ENCODE data around the gene PKHD1. TPM values are rescaled to one million over a fixed set of nuclear protein-coding genes. Genes with fewer than 3 reads are reported as not detected.

Gene PKHD1
- total RNA-seq, 1 donor from 2014 or later = 0.16 TPM

DNA sequence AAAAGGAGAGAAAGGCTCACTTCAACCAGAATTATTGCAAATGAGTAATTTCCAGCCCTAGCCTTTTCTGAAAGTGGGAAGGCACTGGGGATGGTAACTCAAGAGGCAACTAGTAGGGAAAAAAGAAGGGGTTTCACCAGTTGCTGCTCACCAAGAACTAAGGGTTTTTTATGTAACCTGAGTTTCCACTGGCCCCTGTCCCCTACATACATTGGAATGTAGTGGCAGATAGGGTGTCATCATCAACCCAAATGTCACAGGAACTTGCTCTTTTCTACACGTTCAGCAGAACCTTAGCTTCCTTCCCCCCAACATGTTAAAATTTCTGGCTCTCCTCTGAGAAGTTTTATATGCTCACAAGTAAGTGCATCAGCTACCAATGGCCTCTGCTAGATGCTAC is 38.2 kb upstream of the PKHD1 start:
- TF ChIP-seq, protein P1, sequence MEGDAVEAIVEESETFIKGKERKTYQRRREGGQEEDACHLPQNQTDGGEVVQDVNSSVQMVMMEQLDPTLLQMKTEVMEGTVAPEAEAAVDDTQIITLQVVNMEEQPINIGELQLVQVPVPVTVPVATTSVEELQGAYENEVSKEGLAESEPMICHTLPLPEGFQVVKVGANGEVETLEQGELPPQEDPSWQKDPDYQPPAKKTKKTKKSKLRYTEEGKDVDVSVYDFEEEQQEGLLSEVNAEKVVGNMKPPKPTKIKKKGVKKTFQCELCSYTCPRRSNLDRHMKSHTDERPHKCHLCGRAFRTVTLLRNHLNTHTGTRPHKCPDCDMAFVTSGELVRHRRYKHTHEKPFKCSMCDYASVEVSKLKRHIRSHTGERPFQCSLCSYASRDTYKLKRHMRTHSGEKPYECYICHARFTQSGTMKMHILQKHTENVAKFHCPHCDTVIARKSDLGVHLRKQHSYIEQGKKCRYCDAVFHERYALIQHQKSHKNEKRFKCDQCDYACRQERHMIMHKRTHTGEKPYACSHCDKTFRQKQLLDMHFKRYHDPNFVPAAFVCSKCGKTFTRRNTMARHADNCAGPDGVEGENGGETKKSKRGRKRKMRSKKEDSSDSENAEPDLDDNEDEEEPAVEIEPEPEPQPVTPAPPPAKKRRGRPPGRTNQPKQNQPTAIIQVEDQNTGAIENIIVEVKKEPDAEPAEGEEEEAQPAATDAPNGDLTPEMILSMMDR (conservative IDR thresholded peaks at IDR 0.05) = no peak
- Mint-ChIP-seq H3K27ac (ENCODE audit: unreplicated experiment) (no peak overlapping the region), H3K4me1 (no peaks in the 10 kb centered on the region), H3K4me3 (no peak overlapping the region), H3K9me3 (peaks cover 3% of the 10 kb centered on the region), H3K27me3 (ENCODE audit: low read depth) (peaks cover 3% of the 10 kb centered on the region), H3K36me3 (ENCODE audit: low read depth) (no peaks in the 10 kb centered on the region)
- no peak for DNase-seq (ENCODE audit: low read depth, low spot score)

DNA sequence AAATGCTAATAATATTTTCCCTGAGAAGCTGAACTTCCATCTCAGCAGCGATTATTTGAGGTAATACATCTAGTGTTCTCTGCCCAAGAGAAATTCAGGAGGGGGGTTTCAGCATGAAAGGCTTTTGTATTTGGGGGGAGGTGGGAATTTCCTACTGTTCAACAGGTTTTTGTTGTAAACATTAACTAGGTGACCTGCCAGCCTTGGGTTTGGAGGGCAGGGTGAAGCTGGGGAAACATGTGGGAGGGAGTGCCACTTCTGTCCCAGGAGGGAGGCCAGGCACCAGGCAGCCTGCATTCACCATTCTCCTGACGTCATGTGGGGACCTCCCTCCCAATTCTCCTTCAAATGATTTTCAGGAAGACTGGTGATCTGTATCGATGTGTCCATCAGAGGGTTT is 37.7 kb upstream of the PKHD1 start:
- peaks cover 3% of the 10 kb centered on the region for H3K9me3 Mint-ChIP-seq
- H3K4me1 Mint-ChIP-seq = no peaks in the 10 kb centered on the region
- H3K4me3 Mint-ChIP-seq = no peak overlapping the region
- H3K27me3 Mint-ChIP-seq (ENCODE audit: low read depth) = peaks cover 3% of the 10 kb centered on the region
- DNase-seq (ENCODE audit: low read depth, low spot score) = no peak
- no peak overlapping the region for H3K27ac Mint-ChIP-seq (ENCODE audit: unreplicated experiment)
- no peaks in the 10 kb centered on the region for H3K36me3 Mint-ChIP-seq (ENCODE audit: low read depth)
- TF ChIP-seq, protein P1 (conservative IDR thresholded peaks at IDR 0.05) = no peak

DNA sequence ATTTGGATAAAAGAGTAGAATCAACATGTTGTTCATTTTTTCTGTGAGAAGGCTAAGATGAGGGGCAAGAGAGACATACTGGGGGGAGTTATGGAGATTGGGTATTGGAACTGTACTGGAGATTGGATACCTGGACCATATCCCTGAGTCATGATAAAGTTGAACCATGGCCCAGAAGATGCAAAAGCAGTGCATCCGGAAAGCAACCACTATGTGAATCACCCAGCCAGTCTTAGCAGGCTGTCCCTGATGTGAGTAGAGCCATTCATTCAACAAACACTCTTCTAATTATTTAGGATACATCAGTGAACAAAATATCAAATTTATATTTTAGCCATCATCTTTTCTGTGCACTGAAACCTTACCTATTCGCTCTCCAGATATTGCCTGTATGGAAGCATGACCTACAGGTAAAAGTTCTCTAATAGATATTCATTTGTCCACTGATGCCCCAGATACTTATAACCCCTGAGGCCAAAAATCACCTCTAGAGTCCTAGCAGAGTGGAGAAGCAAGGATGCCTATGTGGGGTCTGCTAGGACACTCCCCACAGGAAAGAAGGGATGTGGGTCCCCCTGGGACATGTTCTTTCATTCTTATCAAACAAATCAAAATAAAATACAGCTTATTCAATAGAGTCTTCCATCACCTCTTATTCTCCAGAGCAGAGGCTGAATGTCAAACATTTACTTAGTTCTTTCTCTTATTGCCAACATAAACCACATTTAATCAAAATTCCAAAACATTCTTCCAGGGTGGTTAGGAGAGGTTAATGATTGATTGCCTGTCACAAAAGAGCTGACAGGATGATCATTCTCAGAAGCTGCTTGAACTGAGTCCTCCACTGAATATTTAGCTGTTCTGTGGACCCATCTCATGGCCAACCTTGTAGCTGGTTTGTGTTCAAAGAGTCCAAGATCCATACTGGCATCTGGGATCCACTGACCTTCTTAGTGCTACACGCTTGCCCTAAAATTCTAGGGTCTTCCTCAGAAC is 37.0 kb upstream of the PKHD1 start:
- H3K9me3 Mint-ChIP-seq = peaks cover 3% of the 10 kb centered on the region
- H3K4me3 Mint-ChIP-seq = no peak overlapping the region
- H3K4me1 Mint-ChIP-seq = no peaks in the 10 kb centered on the region
- no peaks in the 10 kb centered on the region for H3K36me3 Mint-ChIP-seq (ENCODE audit: low read depth)
- H3K27ac Mint-ChIP-seq (ENCODE audit: unreplicated experiment) = no peak overlapping the region
- TF ChIP-seq, protein P1 (conservative IDR thresholded peaks at IDR 0.05) = no peak
- no peak for DNase-seq (ENCODE audit: low read depth, low spot score)
- H3K27me3 Mint-ChIP-seq (ENCODE audit: low read depth) = peaks cover 3% of the 10 kb centered on the region

DNA sequence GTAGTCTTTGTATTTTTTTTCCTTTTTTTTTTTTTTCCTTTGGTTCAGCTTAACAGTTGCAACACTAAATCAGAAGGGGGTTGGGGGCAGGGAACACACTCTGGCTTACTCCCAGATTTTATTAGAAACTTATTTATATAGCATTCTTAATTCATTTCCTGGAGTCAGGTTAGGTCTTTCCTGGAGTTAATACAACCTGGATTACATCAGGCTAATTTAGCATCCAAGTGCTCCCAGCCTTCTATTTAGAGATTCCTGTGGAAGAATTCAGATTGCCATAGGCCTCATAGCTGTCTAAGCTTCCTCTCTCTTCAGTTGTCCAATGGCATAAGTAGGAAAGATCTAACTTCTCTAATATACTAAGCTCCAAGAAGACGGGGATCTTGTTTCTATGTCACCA is 35.8 kb upstream of the PKHD1 start:
- Mint-ChIP-seq H3K4me1 (no peaks in the 10 kb centered on the region), H3K4me3 (no peak overlapping the region), H3K27ac (ENCODE audit: unreplicated experiment) (no peak overlapping the region), H3K27me3 (ENCODE audit: low read depth) (peaks cover 3% of the 10 kb centered on the region), H3K36me3 (ENCODE audit: low read depth) (no peaks in the 10 kb centered on the region), H3K9me3 (peaks cover 3% of the 10 kb centered on the region)
- TF ChIP-seq, protein P1 (conservative IDR thresholded peaks at IDR 0.05) = no peak
- DNase-seq (ENCODE audit: low read depth, low spot score) = no peak

DNA sequence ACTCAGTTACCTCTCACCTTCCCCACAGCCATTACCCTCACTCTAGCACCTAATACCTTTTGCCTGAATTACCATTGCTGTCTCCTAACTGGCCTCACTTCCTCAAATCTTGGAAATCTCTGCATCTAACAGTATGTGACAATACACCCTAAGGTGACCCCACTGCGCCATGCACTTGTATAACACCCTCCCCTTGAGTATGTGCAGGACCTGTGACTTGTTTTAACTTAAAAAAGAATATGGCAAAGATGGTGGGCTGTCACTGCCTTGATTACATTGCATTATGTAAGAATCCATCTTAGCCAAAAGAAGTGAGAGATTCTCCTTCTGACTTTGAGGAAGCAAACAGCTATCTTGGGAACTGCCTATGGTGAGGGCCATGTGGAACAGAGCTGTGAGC is 29.9 kb upstream of the PKHD1 start:
- no peak overlapping the region for H3K27ac Mint-ChIP-seq (ENCODE audit: unreplicated experiment)
- H3K4me3 Mint-ChIP-seq = no peak overlapping the region
- H3K27me3 Mint-ChIP-seq (ENCODE audit: low read depth) = no peaks in the 10 kb centered on the region
- H3K4me1 Mint-ChIP-seq = no peaks in the 10 kb centered on the region
- TF ChIP-seq, protein P1 (conservative IDR thresholded peaks at IDR 0.05) = no peak
- DNase-seq (ENCODE audit: low read depth, low spot score) = no peak
- peaks cover 7% of the 10 kb centered on the region for H3K9me3 Mint-ChIP-seq
- no peaks in the 10 kb centered on the region for H3K36me3 Mint-ChIP-seq (ENCODE audit: low read depth)

Measured in neural crest cell (in vitro differentiated cells).